ENCODE results near the gene PITHD1.
"Not testable (repeated sequence)": the region's sequence is repeated elsewhere in the genome, so short reads cannot be mapped to it uniquely, and the experiment has no call there.

Gene PITHD1, protein sequence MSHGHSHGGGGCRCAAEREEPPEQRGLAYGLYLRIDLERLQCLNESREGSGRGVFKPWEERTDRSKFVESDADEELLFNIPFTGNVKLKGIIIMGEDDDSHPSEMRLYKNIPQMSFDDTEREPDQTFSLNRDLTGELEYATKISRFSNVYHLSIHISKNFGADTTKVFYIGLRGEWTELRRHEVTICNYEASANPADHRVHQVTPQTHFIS

DNA sequence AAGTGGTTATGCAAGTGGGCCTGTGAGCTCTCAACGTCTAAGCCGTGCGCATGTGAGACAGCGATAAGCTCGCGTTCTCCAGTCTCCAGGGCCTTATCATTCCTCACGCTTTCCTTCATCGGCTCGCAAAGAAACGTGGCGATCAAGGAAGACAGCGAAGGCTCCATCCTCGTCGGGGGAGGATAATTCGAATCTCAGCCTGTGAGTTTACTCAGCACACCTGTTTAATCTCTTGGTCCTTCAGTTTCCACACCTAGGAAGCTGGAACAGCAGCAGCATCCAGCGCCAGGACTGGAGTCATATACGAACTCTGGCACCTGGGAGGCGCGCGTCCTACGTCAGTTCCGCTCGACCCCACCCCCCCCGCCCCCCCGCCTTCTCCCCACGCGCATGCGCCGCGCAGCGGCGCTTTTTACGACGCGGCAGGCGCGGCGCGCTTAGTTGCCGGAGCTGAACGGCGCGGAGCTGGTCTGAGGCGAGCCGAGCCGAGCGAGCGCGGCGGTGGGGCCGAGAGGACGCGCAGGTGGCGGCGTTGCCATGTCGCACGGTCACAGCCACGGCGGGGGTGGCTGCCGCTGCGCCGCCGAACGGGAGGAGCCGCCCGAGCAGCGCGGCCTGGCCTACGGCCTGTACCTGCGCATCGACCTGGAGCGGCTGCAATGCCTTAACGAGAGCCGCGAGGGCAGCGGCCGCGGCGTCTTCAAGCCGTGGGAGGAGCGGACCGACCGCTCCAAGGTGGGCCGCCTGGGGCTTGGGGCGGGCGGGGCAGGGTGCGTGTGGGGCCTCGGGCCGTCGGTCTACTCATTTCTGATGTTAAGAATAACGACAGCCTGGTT is at the start of gene PITHD1:
Gene PITHD1 (plus strand): TSS at position 440 of the 836 bp plus-strand sequence. CDS start 98 bp downstream, at position 538.
- H3K27ac ChIP-seq = peak within 1 kb of the TSS; percentile 70 to 89 (median 82); a peak in 21 of 22 replicates
- H3K9me3 ChIP-seq (replicated peaks in 1 of 11) = no peaks in the 10 kb centered on the region
- H4K20me1 ChIP-seq = peaks cover 0 to 45% (median 18%) of the 10 kb centered on the region in 11 experiments; a peak in 19 of 22 replicates
- peaks cover 26 to 52% (median 39%) of the 10 kb centered on the region in 10 experiments for H3K4me1 ChIP-seq
- peak within 1 kb of the TSS; percentile 87 to 100 (median 97) for H3K4me2 ChIP-seq
- peak within 1 kb of the TSS; percentile 72 to 92 (median 84) for H3K4me3 ChIP-seq
- peaks cover 23 to 37% (median 35%) of the 10 kb centered on the region in 11 experiments; a peak in 21 of 22 replicates for H3K36me3 ChIP-seq
- peak within 1 kb of the TSS; percentile 86 to 97 (median 92) for H3K9ac ChIP-seq
- no peak for TF ChIP-seq Cebpa-rat (IDR thresholded peaks at IDR 0.05)
- H3K27me3 ChIP-seq = no peaks in the 10 kb centered on the region

DNA sequence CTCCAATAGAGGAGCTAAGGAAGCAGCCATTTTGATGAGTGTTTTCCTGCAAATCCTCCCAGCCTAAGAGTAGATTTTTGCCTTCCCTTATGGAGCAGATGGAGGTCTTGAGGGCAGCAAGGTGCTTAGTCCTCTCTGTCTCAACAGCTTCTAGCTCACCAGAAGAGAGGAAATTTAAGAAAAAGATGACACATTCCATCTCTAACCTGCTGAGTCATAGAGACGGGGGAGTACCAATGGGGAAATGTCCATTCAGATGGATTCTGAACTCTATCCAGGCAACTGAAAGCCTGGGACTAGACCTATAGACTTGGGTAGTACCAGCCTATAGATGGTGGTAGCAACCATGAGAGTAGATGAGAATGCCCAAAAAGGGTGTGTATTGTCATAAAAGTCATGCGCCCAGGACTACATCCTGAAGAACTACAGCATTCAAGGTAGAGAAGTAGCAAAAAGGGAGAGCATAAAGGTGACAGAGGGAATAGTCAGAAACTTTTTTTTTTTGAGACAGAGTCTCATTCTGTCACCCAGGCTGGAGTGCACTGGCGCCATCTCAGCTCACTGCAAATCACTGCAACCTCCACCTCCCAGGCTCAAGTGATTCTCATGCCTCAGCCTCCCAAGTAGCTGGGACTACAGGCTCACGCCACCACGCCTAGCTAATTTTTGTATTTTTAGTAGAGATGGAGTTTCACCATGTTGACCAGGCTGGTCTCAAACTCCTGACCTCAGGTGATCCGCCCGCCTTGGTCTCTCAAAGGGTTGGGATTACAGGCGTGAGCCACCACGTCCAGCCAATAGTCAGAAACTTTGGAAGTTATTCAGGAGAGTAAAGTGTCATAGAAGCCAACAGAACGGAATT is 45.6 kb upstream of the PITHD1 start:
- no peak overlapping the region for H3K4me3 ChIP-seq
- no peaks in the 10 kb centered on the region for H3K27me3 ChIP-seq
- peaks cover 0 to 14% (median 0%) of the 10 kb centered on the region in 11 experiments; a peak in 6 of 22 replicates for H3K36me3 ChIP-seq
- H3K27ac ChIP-seq = no peak overlapping the region
- no peak overlapping the region for H3K9ac ChIP-seq
- peaks cover 0 to 63% (median 12%) of the 10 kb centered on the region in 11 experiments; a peak in 12 of 22 replicates for H4K20me1 ChIP-seq
- peaks cover 19 to 40% (median 24%) of the 10 kb centered on the region in 10 experiments for H3K4me1 ChIP-seq
- H3K4me2 ChIP-seq = peak overlapping the region in 4 of 11 experiments; percentile 9 to 39 (median 32); a peak in 6 of 22 replicates
- no peaks in the 10 kb centered on the region for H3K9me3 ChIP-seq (replicated peaks in 1 of 11)
- TF ChIP-seq Cebpa-rat (IDR thresholded peaks at IDR 0.05) = no peak

DNA sequence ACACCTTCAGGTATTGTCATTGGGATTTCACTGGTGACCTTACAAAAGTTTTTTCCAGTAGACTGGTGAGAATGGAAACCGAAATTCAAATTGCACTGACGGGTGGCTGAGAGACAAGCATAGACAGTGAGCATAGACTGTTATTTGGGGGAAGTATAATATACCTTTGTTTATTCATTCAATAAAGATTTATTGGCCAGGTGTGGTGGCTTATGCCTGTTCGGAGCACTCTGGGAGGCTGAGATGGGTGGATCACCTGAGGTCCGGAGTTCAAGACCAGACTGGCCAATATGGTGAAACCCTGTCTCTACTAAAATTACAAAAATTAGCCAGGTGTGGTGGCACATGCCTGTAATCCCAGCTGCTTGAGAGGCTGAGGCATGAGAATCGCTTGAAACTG is 44.9 kb upstream of the PITHD1 start:
- not testable (repeated sequence) for H3K4me3 ChIP-seq; H3K27ac ChIP-seq; H3K4me2 ChIP-seq; H3K9ac ChIP-seq; H3K9me3 ChIP-seq (replicated peaks in 1 of 11); H3K27me3 ChIP-seq
- H4K20me1 ChIP-seq = peaks cover 0 to 63% (median 11%) of the 10 kb centered on the region in 11 experiments; a peak in 12 of 22 replicates
- peaks cover 0 to 14% (median 0%) of the 10 kb centered on the region in 11 experiments; a peak in 6 of 22 replicates for H3K36me3 ChIP-seq
- H3K4me1 ChIP-seq = peaks cover 12 to 33% (median 17%) of the 10 kb centered on the region in 10 experiments

DNA sequence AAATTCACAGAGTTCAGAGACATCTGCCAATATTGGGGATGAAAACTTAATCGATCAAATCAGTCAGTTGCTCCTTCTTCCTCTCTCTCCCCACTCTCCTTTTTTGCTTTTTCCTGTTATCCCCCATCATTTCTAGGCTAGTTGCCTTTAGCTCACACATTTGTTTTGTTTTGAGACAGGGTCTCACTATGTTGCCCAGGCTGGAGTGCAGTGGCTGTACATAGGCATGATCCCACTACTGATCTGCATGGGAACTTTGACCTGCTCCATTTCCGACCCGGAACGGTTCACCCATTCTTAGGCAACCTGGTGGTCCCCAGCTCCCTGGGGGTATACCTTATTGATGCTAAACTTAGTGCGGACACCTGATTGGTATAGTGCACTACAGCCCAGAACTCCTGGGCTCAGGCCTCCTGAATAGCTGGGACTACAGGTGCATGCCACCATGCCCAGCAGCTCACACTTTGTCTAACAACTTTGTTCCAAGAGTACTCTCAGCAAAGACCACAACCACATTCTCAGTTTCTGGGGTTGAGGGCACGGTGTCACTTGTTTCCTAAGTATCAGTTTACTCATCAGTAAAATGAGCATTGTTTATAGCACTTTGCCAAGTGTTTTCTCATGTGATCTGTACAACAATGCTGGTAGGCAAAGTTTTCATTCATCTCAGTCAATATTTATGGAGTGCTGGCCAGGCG is 41.6 kb upstream of the PITHD1 start:
- TF ChIP-seq Cebpa-rat (IDR thresholded peaks at IDR 0.05) = no peak
- H3K4me1 ChIP-seq = peaks cover 0 to 10% (median 2%) of the 10 kb centered on the region in 10 experiments; a peak in 8 of 20 replicates
- no peak overlapping the region for H3K9ac ChIP-seq
- H4K20me1 ChIP-seq = peaks cover 0 to 31% (median 0%) of the 10 kb centered on the region in 11 experiments; a peak in 3 of 22 replicates
- no peaks in the 10 kb centered on the region for H3K9me3 ChIP-seq (replicated peaks in 1 of 11)
- H3K4me2 ChIP-seq = no peak overlapping the region
- no peak overlapping the region for H3K4me3 ChIP-seq
- no peak overlapping the region for H3K27ac ChIP-seq
- H3K36me3 ChIP-seq = peaks cover 0 to 13% (median 0%) of the 10 kb centered on the region in 11 experiments; a peak in 5 of 22 replicates
- H3K27me3 ChIP-seq = no peaks in the 10 kb centered on the region

DNA sequence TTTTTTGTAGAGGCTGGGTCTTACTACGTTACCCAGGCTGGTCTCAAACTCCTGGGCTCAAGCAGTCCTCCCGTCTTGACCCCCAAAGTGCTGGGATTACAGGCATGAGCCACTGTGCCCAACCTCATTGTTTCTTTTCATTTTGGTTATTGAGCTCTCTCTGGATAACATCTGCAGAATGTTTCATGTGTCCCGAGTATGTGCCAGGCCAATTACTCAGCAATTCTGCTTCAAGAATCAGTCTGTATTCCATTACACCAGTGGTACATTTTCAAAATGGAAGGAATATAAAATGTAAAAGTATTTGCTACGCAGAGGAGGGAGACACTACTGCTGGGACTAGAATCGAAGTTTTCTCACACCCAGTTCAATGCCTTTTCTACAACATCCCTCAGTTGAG is 36.6 kb upstream of the PITHD1 start:
- Histone ChIP-seq H3K4me2 (no peak overlapping the region), H3K4me3 (no peak overlapping the region), H4K20me1 (peaks cover 25 to 41% (median 32%) of the 10 kb centered on the region in 11 experiments), H3K9me3 (replicated peaks in 1 of 11) (no peaks in the 10 kb centered on the region), H3K27ac (no peak overlapping the region), H3K36me3 (peaks cover 8 to 16% (median 9%) of the 10 kb centered on the region in 11 experiments; a peak in 20 of 22 replicates), H3K27me3 (no peaks in the 10 kb centered on the region), H3K4me1 (peaks cover 21 to 30% (median 28%) of the 10 kb centered on the region in 10 experiments), H3K9ac (no peak overlapping the region)
- TF ChIP-seq Cebpa-rat (IDR thresholded peaks at IDR 0.05) = no peak

DNA sequence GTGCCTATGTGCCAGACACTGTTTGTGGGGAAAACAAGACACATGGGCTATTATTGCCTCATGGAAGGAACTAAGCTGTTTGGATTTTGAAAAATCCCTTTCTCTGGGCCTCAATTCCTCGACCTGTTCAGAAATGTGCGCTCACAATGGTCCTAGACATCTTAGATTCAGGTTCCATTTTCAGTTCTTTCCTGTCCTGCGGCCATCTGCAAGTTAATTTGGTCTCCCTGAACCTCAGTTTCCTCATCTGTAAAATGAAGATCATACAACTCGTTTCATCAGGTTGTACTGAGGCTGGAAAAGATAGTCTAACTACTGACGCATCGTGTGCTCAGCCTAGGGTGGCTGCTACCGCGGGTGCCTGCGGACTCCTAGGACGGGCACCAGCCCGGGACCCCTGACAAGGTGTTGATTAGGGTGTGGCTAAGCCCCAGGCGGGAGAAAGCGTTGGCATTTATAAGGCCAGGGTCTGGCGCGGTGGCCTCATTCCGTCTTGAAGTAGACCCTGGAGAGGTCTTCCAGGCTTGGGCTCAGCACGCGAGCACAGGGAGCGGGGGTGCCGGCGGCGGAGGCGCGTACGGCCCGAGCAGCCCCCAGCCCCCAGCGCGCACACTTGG is 35.4 kb upstream of the PITHD1 start:
- Histone ChIP-seq H3K36me3 (peaks cover 15 to 24% (median 20%) of the 10 kb centered on the region in 11 experiments; a peak in 21 of 22 replicates), H3K4me2 (peak overlapping the region; percentile 81 to 98 (median 92)), H3K9me3 (replicated peaks in 1 of 11) (no peaks in the 10 kb centered on the region), H3K4me1 (peaks cover 25 to 41% (median 38%) of the 10 kb centered on the region in 10 experiments), H3K9ac (peak overlapping the region; percentile 86 to 98 (median 94)), H4K20me1 (peaks cover 37 to 49% (median 43%) of the 10 kb centered on the region in 11 experiments), H3K4me3 (peak overlapping the region; percentile 90 to 99 (median 97)), H3K27me3 (no peaks in the 10 kb centered on the region), H3K27ac (peak overlapping the region; percentile 90 to 96 (median 93))
- no peak for TF ChIP-seq Cebpa-rat (IDR thresholded peaks at IDR 0.05)

DNA sequence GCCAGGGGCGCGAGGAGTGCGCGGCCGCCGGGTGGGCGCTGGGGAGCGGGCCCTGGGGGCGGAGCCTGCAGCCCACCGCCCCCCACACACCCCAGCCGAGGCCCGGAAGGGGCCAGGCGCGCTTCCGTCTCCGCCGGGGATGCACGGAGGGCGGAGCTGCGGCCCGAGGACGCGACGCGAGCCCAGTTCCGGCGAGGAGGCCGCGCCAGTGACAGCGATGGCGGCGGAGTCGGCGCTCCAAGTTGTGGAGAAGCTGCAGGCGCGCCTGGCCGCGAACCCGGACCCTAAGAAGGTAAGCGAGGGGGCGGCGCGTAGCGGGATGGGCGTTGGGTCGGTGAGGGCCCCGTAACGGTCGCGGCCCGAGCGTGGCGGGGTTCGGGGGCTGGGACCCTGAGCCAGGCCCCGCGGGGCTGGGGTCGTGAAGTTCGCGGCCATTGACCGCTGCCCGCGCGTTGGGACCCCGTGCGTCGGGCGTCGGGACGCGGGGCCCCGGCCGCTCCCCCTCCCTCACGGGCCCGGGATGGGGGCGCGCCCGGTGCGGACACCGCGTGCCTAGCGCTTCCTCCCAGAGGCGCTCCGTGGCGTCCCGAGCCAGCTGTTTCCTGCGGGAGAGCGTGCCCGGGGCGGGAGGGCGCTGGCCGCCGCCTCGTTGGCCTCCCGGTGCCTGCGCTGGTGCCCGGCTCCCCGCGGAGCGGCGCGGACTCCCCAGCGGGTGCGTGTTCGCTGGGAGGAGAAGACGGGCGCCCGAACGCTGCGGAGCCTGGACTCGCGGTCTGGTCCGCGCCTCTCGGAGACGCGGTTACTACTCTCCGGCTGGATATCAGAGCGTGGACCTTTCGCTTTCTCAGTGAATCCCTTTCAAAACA is 34.7 kb upstream of the PITHD1 start, which contains the start of gene ELOA:
Gene ELOA (plus strand): TSS at position 185 of the 866 bp plus-strand sequence. CDS start 33 bp downstream, at position 218.
- Histone ChIP-seq H3K4me1 (peaks cover 25 to 48% (median 40%) of the 10 kb centered on the region in 10 experiments), H3K4me2 (peak within 1 kb of the TSS; percentile 83 to 98 (median 92)), H3K4me3 (peak within 1 kb of the TSS; percentile 90 to 99 (median 97)), H3K9ac (peak within 1 kb of the TSS; percentile 86 to 98 (median 94)), H3K36me3 (peaks cover 15 to 32% (median 22%) of the 10 kb centered on the region in 11 experiments; a peak in 21 of 22 replicates), H3K27me3 (no peaks in the 10 kb centered on the region), H4K20me1 (peaks cover 45 to 52% (median 51%) of the 10 kb centered on the region in 11 experiments), H3K9me3 (replicated peaks in 1 of 11) (no peaks in the 10 kb centered on the region), H3K27ac (peak within 1 kb of the TSS; percentile 90 to 96 (median 93))
- TF ChIP-seq Cebpa-rat (IDR thresholded peaks at IDR 0.05) = no peak

Data from BLaER1 treated with 17β-estradiol and CSF1 and Interleukin-3, amounts not matched to agents 10 nM and 100 nM (cell line).